CD1c-positive myeloid dendritic cell (primary cell): ENCODE results near the gene GPC6.
"Not testable (repeated sequence)": the region's sequence is repeated elsewhere in the genome, so short reads cannot be mapped to it uniquely, and the experiment has no call there.

Experiments
- DNase-seq: peaks from one replicate; pipeline ENCODE4 v3.0.0-alpha.2; 2016; ENCODE audit errors: extremely low spot score

Gene GPC6

DNA sequence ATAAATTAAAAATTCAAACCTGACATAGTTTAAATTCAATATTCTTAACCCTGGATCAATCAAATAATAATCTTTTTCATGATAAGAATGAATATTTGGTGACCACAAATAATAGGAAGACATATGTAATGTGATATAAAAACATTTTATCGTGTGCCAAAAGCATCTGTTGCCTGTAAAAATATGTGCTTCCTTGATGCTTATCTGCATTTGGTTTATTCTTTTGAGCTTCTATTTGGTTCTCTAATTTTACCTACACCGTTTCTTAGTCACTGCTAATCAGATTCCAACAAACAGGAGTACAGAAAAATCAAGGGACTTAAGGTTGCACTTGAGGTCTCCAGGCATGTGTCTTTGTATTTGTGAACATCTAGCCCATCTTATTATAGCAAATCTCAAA is 978.3 kb downstream of the GPC6 start:
- no peak for DNase-seq

DNA sequence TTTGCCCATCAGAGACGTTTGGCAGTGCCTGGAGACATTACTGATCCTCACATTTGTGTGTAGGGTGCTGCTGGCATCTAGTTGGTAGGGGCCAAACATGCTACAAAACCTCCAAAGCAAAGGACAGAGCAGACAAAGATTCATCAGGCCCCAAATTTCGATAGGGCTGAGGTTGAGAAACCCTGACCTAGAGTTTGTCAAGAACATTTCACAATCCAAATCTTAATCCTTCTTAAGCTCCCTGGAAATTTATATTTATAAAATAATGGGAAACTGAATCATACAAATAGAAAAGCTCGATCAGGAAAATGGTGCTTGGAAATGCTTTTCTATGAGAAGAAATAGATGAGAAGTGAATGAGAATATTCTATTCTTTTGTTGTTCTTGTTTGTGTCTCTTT is 979.3 kb downstream of the GPC6 start:
- DNase-seq: no peak

DNA sequence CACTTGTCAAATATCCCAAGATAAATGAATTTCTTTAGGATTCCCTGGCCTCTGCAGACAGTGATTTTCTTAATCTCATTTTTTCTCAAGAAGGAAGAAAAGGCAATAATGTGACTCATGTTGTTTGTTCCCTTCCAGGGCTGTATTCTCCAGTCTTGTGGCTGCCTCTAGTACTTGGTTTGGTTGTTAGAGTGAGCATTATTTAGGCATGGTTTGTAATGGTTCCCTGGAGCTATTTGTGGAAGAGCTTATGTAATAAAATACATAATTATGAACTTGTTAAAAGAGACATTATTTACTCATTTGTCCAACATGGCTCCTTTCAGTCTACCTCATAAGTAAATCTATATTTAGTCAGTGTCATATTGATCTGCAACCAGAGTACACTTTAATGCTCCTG is 982.5 kb downstream of the GPC6 start:
- DNase-seq: no peak

DNA sequence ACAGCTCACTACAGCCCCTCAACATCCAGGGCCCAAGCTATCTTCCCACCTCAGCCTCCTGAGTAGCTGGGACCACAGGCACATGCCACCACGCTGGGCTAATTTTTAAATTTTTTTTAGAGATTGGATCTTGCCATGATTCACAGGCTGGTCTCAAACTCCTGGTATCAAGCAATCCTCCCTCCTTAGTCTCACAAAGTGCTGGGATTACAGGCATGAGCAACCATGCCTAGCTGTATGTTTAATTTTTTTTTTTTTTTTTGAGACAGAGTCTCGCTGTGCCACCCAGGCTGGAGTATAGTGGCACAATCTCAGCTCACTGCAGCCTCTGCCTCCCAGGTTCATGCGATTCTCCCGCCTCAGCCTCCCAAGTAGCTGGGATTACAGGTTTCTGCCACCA is 983.3 kb downstream of the GPC6 start:
- DNase-seq: not testable (repeated sequence)

DNA sequence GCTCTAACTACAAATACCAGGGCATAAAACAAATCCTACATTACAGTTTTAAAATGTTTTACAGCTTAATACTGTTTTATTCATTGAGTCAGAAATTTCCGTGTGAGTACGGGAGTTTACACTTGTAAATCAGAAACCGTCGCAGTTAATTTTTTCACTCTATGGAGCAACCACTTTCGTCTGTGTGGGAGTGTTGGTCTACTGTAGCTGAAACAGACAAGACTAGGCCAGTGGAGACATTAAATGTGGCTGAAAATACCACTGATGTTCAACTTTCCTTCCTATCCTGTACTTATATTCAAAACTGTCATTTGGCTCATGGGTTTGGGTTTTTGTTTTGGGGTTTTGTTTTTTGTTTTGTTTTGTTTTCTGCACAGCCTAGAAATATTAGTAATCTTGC is 984.2 kb downstream of the GPC6 start:
- no peak for DNase-seq

DNA sequence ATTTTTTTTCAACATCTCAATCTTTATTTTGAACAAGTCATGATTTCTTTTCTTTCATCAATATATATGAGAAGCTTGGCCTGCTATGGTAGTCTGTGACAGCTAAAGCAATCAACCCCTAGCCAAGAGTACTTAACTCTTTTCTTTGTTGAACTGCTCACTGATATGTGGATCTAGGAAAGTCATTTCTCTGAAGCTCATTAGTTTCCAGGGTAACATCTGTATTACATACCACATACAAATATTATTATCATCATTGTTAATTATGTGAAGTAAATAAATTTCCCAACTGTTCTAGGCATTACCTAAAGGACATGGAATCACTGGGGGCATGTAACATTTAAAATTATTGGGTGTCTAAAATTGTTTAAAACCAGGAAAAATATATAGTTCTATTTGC is 985.6 kb downstream of the GPC6 start:
- no peak for DNase-seq

DNA sequence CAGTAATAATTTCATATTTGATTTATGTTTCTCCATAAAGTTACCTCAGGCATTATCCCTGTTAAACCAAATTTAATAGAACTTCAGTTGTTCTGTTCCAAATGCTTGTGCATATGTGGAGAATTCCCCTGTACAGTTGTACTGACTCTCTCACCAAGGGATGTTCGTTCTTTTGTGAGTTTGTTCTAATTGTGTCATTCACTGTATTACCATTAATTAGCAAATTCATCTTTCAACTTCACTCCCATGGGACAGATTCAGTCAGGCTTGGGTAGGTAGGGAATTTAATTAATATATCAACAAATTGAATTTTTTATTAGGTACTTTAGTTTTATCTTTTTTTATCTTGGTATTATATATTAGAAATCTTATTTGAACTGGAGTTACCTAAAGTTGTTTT is 987.5 kb downstream of the GPC6 start:
- no peak for DNase-seq

DNA sequence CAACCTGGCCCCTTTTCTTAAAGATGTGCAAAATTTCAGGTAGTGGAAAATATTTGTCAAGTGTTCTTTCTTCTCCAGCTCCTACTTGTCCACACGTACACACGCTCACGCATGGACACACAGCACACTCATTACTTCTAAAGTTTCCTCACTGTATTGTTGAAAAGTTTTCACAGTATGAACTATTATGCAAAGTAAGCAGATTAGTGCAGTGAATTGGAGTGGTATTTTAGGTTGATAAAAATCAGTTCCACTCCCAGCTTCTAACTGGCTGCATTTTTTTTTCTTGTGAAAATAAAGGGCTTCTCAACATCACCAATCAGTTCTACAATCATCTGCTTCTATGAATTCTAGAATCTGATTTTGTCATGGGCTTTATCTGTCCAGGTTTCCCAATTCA is 988.4 kb downstream of the GPC6 start:
- no peak for DNase-seq

DNA sequence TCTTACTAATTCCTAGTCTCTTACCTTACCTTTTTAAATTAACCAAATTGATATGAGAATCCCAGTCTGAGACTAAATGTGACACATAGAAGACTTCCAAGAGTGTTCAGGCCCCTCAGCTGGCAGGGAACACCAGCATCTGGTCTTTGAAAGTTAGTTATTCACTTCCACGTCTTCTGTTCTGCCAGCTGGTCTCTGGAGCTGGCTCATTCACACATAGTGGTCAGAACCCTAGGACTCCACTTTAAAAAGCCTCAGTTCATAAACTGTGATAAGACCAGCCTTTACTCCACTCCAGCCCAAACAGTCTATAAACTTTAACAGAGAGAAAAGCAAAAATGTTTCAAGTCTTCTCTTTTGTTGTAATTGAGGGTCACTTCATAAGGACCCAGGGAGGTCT is 989.9 kb downstream of the GPC6 start:
- no peak for DNase-seq

DNA sequence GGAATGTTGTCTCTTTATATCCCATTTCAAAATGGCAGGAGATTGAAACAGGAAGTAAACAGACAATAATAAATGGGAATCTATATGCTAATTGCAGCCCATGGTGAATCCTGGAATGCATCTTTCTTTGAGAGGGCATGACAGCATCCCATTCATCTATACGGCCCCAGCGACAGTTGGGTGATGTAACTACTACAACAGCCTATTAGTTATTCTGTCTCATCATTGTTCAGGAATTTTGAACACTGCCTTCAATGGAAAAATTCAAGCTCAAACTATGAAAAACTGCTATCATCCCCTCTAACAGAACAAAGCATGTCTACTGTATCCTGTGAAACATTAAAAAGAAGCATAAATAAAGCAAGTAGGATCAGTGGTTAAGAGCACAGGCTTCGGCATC is 990.8 kb downstream of the GPC6 start:
- no peak for DNase-seq

DNA sequence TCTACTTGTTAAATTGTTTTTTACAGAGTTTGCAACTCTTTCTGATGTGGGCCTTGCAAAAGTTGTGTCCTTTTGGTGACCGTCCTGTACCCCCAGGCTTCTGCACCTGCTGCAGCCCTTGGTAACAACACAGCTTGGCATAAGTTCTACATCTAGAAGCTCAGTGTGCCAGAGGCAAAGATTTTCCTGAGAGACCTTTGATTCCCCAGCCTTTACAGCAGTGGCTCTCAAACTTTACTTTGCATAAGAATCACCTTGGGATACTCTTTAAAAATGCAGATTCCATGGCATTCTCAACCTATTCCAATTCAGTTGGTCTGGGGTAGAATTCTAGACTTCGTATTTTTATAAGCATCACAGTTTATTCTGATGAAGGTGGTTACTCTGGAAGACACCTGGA is 991.9 kb downstream of the GPC6 start:
- DNase-seq: no peak

DNA sequence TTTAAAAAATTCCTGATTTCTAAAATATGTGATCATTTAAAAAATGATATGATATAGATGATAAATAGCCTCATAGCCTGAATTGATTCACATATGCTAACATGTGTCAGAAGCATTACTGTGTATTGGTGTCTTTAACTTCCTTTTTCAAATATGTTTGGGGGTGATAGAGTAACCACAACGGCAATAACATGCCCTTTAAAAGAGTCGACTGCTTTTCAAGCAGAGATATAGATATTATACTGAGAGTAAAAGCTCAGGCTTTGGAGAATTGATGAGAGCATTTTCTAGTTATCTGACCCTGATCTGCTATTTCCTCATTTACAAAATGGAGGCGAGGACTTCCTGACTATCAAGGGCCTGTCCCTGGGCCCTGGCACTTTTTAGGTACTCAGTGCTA is 992.3 kb downstream of the GPC6 start:
- DNase-seq: no peak

DNA sequence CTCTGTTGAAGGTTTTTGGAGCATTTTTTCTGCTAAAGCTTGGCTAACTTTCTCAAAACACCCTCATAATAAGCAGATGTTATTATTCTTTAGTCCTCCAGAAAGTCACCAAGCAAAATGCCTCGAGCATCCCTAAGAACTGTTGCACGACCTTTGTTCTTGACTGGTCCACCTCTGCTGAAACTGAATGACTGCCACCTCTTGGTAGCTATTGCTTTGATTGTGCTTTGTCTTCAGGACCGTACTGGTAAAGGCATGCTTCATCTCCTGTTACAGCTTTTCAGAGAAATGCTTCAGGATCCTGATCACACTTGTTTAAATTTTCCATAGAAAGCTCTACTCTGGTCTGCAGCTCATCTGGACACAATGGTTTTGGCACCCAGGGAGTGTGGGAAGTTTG is 998.1 kb downstream of the GPC6 start:
- DNase-seq: no peak

DNA sequence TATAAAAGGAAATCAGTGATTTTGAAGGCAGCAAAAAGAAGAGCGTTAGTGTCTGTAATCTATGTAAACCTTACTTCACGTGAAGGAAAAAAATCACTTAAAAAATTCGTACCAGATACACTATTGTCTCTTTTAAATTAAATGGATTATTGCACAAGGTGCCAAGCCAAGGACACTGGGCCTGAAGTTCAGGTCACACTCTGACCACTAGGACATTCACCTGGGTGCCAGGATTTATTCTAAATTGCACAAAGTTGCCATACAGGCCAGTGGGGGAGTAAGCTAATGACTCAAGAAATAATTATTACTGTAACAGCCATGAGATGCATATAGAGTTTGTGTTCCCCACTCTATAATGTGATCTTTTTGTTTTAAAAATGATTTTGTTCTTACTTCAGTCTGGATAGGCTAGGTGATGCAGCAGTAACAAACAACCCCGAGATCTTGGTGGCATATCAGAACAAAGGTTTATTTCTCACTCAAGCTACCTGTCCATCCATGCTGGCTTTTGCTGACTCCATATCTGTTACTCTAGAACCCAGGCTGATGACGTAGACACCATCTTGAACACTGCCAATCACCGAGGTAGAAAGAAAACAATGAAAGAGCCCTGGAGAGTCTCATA is 1000.8 kb downstream of the GPC6 start:
- no peak for DNase-seq

DNA sequence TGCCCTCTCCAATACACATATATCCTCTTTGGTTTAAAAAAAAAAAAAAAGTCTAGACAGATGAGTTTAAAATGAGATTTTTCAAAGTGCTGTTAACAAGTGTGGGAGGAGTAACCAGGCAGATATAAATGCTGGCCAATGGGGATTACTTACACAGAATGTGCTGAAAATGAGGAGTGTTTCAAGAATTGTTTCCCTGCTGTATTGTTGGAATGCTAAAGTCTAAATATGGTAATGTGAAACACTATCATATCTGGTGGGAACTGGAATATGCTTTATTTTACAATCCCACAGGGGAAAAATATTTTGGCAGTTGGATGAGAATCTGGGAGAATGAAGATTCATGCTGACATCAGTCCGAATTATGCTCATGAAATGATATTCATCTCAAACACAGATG is 1002.2 kb downstream of the GPC6 start:
- DNase-seq: no peak

DNA sequence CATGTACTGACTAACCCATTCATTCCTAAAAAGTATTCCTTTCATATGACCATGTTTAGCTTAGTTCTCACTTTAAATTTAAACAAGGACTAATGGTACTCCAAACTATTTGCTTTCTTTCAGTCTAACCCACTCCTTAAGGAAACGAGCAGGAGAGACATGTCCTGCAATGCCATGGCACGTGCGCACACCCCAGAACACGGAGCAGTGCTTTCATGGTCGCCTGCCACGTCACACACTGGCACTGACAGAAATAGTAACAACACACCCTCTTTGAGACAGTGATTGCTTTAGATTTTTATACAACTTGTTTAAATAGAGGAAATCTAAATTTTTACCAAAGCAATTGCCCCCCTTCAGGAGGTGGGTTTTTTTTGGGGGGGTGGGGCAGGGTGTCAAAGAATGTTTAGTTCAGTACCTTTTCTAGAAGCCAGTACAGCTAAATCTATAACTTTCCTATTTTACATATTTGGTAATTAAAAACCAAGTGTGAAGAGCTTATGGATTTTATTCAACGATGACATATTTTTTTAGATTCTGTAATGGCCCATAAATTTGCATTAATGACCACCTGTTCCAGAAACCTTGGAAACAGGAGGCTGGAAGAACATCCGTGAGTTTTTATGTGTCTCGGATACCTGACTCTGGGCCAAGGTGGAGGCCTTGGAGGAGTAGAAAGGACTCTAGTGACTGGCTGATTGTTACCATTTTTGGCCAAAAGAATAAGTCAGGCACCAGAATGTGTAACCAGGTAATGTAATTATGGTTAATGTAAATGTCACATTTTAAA is 1005.7 kb downstream of the GPC6 start:
- no peak for DNase-seq

DNA sequence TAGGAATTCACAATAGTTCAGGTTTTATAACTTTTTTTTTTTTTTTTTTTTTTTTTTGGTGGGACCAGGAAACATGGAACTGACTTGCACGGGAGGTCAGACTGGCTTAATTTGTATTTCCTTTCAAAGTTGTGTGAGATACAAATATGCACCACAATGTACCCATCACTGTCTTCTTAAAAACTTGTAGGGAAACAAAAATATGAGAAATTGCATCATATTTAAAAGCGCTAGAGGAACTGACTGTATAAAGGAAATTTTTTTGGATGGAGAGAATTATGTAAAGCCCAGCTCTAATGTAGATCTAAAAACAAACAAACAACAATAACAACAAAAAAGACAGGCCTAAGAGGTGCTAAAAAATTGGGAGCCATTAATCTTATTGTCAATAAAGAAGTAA is 1006.3 kb downstream of the GPC6 start:
- DNase-seq: no peak

DNA sequence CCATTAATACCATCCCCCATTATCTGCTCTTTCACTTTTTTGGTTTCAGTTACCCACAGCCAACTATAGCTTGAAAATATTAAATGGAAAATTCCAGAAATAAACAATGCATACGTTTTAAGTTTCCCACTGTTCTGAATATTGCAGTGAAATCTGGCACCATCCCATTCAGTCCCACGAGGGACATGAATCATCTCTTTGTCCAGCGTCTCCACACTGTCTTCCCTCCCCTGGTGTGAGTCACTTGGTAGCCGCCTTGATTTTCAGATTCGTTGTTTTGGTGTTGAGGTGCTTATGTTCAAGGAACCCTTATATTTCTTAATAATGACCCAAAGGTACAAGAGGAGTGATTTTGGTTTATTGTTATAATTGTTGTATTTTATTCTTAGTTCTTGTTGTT is 1006.8 kb downstream of the GPC6 start:
- peak; percentile 10 for DNase-seq

DNA sequence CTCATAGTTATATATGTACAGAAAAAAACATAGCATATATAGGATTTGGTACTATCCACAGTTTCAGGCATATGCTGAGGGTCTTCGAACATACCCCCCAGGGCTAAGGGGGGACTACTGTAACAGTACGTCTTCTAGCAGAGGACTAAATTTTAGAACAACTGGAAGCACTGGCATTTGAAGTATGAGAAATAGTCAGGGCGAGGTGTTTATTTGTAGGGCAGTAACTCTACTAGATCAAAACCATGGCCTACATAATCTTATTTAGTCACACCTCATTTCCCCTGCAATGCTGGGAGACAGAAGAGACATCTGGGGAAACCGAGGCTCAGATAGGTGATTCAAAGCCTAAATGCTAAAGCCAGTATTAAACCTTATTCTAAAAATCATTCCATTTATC is 1007.2 kb downstream of the GPC6 start:
- no peak for DNase-seq

DNA sequence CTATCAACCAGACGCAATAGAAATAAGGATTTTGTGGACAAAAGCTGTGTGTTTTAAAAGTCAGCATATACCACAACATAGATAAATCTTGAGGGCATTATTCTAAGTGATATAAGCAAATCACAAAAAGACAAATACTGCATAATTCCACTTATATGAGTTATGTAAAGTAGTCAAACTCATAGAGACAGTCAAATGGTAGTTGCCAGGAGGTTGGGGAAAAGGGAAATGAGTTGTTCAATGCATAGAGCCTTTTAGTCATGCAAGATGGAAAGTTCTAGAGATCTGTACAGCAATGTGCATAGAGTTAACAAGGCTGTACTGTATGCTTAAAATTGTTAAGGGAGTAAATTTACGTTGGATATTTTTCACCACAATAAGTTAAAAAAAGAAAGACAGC is 1008.1 kb downstream of the GPC6 start:
- DNase-seq: no peak

DNA sequence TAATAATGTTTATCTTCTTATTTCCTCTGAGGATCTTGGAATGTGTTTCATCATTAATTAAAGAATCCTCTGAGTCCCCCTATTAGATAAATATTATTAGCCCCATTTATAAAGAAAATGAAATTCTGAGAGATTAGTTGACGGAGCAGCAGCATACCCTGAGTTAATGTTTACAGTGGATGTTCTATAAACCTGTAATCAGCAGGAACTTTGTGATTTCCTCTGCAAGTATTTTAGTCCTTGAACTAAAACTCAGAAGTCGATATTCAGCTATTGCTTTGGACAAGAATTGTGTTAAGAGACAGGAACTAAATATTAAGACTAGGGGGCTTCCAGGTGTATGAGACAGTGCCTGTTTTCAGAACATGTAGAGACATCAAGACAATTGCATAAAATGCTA is 1009.5 kb downstream of the GPC6 start:
- no peak for DNase-seq

DNA sequence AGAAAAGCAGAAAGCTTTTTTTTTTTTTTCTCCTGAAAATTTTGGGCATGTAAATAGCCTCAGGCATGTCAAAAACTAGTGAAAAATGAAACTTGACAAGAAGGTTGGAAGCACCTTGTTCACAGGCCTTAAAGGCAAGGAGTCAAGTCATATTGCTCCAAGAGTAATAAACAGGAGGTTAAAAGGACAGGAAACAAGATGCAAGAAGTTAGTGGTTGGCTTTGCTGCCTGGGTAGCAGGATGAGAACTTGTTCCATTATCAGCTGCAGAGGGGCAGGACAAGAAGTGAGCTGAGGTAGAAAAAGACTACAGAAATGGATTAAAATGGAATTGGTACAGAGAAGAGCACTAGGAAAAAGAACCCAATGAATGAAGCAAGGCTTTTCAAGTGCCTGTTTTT is 1010.3 kb downstream of the GPC6 start:
- DNase-seq: no peak

DNA sequence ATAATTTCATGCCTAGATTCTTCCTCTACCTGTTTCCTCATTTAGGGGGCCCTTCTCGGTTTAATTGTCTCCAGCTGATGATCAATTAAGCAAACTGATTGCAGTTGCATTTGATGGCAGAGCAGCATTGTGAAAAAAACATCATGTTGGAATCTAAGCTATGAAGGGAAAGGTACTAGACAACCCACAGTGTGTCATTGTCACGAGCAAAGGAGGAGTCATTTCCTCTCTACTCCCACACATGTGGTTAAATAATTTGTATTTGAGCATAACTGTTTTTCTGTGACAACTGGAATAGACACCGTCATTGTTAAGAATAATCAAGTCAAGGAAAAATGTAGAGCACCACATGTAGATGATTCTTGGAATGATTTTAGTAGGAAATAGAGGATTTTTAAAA is 1012.5 kb downstream of the GPC6 start:
- DNase-seq: peak; percentile 82

DNA sequence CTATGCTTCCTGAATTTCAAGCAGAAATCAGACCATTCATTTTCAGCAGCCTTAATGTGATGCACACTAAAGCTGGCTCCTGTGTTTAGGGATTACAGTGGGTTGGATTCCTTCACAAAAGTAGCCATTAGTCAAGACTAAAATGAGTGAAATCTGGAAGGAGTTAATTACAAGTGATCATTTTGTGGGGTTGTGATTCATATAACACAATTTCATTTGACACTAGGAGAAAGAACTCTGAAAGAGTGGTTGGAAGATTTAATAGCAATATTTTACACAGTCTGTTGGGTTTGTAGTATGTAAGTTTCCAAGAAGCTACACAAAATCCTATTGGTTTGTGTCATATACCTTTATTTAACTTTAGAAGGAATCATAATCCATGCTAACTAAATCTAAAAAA is 1015.9 kb downstream of the GPC6 start:
- no peak for DNase-seq
